Pancreas (tissue), 10 donors: ENCODE data around the gene TTC13. TPM values are rescaled to one million over a fixed set of nuclear protein-coding genes. Genes with fewer than 3 reads are reported as not detected.
"Not testable (repeated sequence)": the region's sequence is repeated elsewhere in the genome, so short reads cannot be mapped to it uniquely, and the experiment has no call there.

Experiments
- ATAC-seq, 4 donors: fragments of 200-7000 bp; cut with Tn5 transposase; one replicate each; pipeline versions ENCODE4 v1.8.0 to v1.9.1; 2020; ENCODE audit warnings: mild to moderate bottlenecking in 4 of 4, moderate library complexity in 4 of 4
- DNase-seq, 6 donors: peaks; one replicate each; pipeline ENCODE4 v3.0.0-alpha.2; 2020
- FAIRE-seq: peaks from 2 replicates; lab custom pipeline; 2012; peaks lifted over from hg19 to GRCh38; lab: Jason Lieb, UNC
- H3K27ac ChIP-seq, 4 donors: fragments of 200-600 bp; sonication (generic); 1 replicate in 3 of 4; 2 replicates in 1 of 4; pipeline versions ENCODE4 v1.5.0 to v1.8.0; 2020
- H3K27me3 ChIP-seq, 4 donors: fragments of 200-600 bp; one replicate each; pipeline ENCODE4 v1.8.0; 2021
- H3K36me3 ChIP-seq, 3 donors: fragments of 200-600 bp; sonication (generic) in 1 of 3; one replicate each; pipeline versions ENCODE4 v1.5.0 to v1.8.0; 2020 to 2021
- H3K4me1 ChIP-seq, 3 donors: fragments of 200-600 bp; one replicate each; pipeline ENCODE4 v1.8.0; 2021
- H3K4me3 ChIP-seq, 4 donors: fragments of 200-600 bp; sonication (generic) in 2 of 4; one replicate each; pipeline versions ENCODE4 v1.5.0 to v1.8.0; 2020 to 2021
- H3K9me3 ChIP-seq, 4 donors: fragments of 200-600 bp; one replicate each; pipeline ENCODE4 v1.8.0; 2021
- WGBS, 2 donors: extraction: QIAGEN DNeasy Blood & Tissue Kit; methylation state at CpG; one replicate each; pipeline ENCODE4 v1.1.7; 2013; 5-methylcytosine and 5-hydroxymethylcytosine counted together
- intact Hi-C, 3 donors: fragments of 100-400 bp; cut with DNase I; formaldehyde crosslinking; loops; one replicate each; pipeline versions ENCODE4 v1.11.1 to v1.14.2; 2022
- polyA plus RNA-seq, 2 donors: library from polyadenylated mRNA; stranded (reverse); fragments of 200-250 nt; gene quantifications; one replicate each; pipeline ENCODE4 v1.2.3, GENCODE V29; 2013
- total RNA-seq, 6 donors: library from RNA; stranded (reverse); fragmentation: NEBNext Ultra II Directional in 4 of 6; extraction: Animal tissue kit (Norgen Biotek cat#: 25700) in 4 of 6; gene quantifications; one replicate each; pipeline versions ENCODE4 v1.2.1 to v1.2.4, GENCODE V29; 2021 to 2023
- TF ChIP-seq, protein P1 (sequence below), 4 donors: fragments of 200-600 bp; sonication (generic) in 3 of 4; IDR thresholded peaks; one replicate each; pipeline versions ENCODE4 v1.5.0 to v1.8.0; 2021; ENCODE audit warnings: antibody characterized with exemption in 4 of 4
- donor health status: healthy with polysubstance abuse.
- donor health status: DM: no; HTN: no; CAD: no; lungs with moderate emphysema.
- donor health status: DM: no; HTN: no; CAD: no.
- donor health status: control.
- donor health status: control.
- donor health status: Bipolar disorder and iron deficiency.
- donor health status: DM: yes; HTN: yes; CAD: no.
- donor health status: DM: no; HTN: no; CAD: no.
- donor health status: DM: no; HTN: no; CAD: no.
- donor health status: DM: yes; HTN: yes; CAD: no.

The TTC13 gene
- total and polyA plus RNA-seq, 8 donors: 5.3 to 17.0 (median 8.8) TPM

DNA sequence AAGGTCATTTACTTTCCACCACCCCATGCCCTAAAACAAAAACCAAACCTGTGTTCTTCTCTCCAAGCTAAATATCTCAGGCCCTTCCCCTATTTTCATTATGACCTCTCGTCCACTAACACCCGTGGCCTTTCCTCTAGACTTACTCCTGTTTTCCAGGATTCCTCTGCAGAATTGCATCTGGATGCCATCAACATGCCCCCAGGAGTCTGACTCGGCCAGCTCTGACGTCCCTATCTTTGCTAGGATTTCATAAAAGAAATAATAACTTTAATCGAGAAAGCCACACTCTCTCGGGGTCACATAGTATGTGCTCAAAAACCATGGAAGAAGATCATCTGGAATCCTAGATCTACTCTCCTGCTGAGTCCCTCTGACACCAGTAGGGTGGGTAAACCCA is 47.9 kb upstream of the TTC13 start:
- Histone ChIP-seq H3K27ac (no peak overlapping the region), H3K27me3 (no peaks in the 10 kb centered on the region), H3K9me3 (no peaks in the 10 kb centered on the region), H3K4me1 (no peaks in the 10 kb centered on the region), H3K4me3 (no peak overlapping the region), H3K36me3 (no peaks in the 10 kb centered on the region)
- ATAC-seq: no peak
- 82 to 90% methylated on average over 6 of the region's 6 CpGs for WGBS, 2 donors
- TF ChIP-seq, protein P1, sequence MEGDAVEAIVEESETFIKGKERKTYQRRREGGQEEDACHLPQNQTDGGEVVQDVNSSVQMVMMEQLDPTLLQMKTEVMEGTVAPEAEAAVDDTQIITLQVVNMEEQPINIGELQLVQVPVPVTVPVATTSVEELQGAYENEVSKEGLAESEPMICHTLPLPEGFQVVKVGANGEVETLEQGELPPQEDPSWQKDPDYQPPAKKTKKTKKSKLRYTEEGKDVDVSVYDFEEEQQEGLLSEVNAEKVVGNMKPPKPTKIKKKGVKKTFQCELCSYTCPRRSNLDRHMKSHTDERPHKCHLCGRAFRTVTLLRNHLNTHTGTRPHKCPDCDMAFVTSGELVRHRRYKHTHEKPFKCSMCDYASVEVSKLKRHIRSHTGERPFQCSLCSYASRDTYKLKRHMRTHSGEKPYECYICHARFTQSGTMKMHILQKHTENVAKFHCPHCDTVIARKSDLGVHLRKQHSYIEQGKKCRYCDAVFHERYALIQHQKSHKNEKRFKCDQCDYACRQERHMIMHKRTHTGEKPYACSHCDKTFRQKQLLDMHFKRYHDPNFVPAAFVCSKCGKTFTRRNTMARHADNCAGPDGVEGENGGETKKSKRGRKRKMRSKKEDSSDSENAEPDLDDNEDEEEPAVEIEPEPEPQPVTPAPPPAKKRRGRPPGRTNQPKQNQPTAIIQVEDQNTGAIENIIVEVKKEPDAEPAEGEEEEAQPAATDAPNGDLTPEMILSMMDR (IDR thresholded peaks at IDR 0.05): no peak
- no peak for FAIRE-seq
- intact Hi-C loops: no loop called here
- DNase-seq: no peak

DNA sequence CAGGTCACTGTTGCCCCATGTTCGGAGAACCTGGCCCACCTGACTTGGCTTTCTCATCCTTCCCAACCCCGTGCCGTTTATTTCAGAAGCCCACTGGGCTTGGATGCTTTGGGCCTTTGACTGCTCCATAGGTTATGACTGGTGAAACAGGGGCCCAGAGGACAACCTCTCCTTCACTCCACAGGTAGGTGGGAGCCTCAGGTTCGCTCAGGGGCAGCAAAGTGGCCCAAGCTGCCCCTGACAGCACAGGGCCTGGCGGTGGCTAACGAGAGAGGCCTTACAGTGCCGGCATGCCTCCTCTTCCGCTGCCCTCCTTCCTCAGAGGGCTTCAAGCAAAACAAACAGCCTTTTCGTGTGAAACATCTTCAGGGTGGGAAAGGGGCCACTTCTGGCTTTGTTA is 44.5 kb upstream of the TTC13 start:
- no peaks in the 10 kb centered on the region for H3K4me1 ChIP-seq
- intact Hi-C loops: no loop called here
- no peaks in the 10 kb centered on the region for H3K9me3 ChIP-seq
- FAIRE-seq (no peak), ATAC-seq (no peak), DNase-seq (no peak)
- no peaks in the 10 kb centered on the region for H3K27me3 ChIP-seq
- no peak overlapping the region for H3K27ac ChIP-seq
- WGBS, 2 donors: 92 to 95% methylated on average over 9 of the region's 9 CpGs
- no peak overlapping the region for H3K4me3 ChIP-seq
- TF ChIP-seq, protein P1 (IDR thresholded peaks at IDR 0.05): no peak
- H3K36me3 ChIP-seq: no peaks in the 10 kb centered on the region

- DNase-seq, H3K4me1 ChIP-seq, H3K27me3 ChIP-seq, H3K27ac ChIP-seq, H3K4me3 ChIP-seq, FAIRE-seq, H3K36me3 ChIP-seq, ATAC-seq, intact Hi-C loops, H3K9me3 ChIP-seq: not testable (repeated sequence)
- WGBS, 2 donors: 93% methylated on average over 7 of the region's 7 CpGs
These were observed 43.9 kb upstream of the TTC13 start for GRCh38 chr1:231022543-231022942.

GRCh38 chr1:231021540-231022031 is 42.9 kb upstream of the TTC13 start:
- no peak overlapping the region for H3K27ac ChIP-seq
- no peak for FAIRE-seq
- TF ChIP-seq, protein P1 (IDR thresholded peaks at IDR 0.05): no peak
- intact Hi-C loops: no loop called here
- H3K4me3 ChIP-seq: no peak overlapping the region
- 90 to 91% methylated on average over 12 of the region's 12 CpGs for WGBS, 2 donors
- no peaks in the 10 kb centered on the region for H3K36me3 ChIP-seq
- H3K27me3 ChIP-seq: no peaks in the 10 kb centered on the region
- H3K4me1 ChIP-seq: no peaks in the 10 kb centered on the region
- DNase-seq: no peak
- no peak for ATAC-seq
- H3K9me3 ChIP-seq: no peaks in the 10 kb centered on the region

GRCh38 chr1:231020816-231021215 is 42.2 kb upstream of the TTC13 start:
- H3K4me3 ChIP-seq: no peak overlapping the region
- FAIRE-seq: no peak
- no peaks in the 10 kb centered on the region for H3K9me3 ChIP-seq
- no peak for ATAC-seq
- intact Hi-C loops: no loop called here
- no peak for DNase-seq
- TF ChIP-seq, protein P1 (IDR thresholded peaks at IDR 0.05): no peak
- H3K27ac ChIP-seq: no peak overlapping the region
- H3K36me3 ChIP-seq: no peaks in the 10 kb centered on the region
- 75 to 82% methylated on average over 7 of the region's 7 CpGs for WGBS, 2 donors
- H3K4me1 ChIP-seq: no peaks in the 10 kb centered on the region
- no peaks in the 10 kb centered on the region for H3K27me3 ChIP-seq
